Caco-2 (cell line): ENCODE results near the gene SKIC8. TPM values are rescaled to one million over a fixed set of nuclear protein-coding genes. Genes with fewer than 3 reads are reported as not detected.

Experiments used
- BruUV-seq: library from RNA; stranded (reverse); fragments of 400-500 nt; replicated peaks from 2 replicates; lab custom pipeline; 2021; lab: Mats Ljungman, UMichigan
- CTCF ChIA-PET: fragments of 300-600 bp; sonication (Branson Sonifier 250); formaldehyde crosslinking; loops from one replicate; lab custom pipeline; 2022; ENCODE audit warnings: antibody characterized with exemption; lab: Charles Lee
- POLR2A ChIA-PET: fragments of 300-600 bp; sonication (Branson Sonifier 250); formaldehyde crosslinking; loops from one replicate; lab custom pipeline; 2022; ENCODE audit warnings: antibody characterized with exemption; lab: Charles Lee
- DNase-seq, 2 experiments: peaks; one replicate each; pipeline versions ENCODE4 v3.0.0 to v3.0.0-alpha.2; 2020 to 2022
- H3K27me3 ChIP-seq: replicated peaks from 2 replicates; pipeline ENCODE4 v1.6.0; 2011; ENCODE audit warnings: low read length; ENCODE audit not compliant: control insufficient read depth, insufficient read depth
- H3K36me3 ChIP-seq: 2 replicates; pipeline ENCODE4 v1.5.1; 2011; ENCODE audit warnings: low read length; ENCODE audit not compliant: control insufficient read depth, insufficient read depth
- H3K4me1 ChIP-seq: fragments of 250-450 bp; sonication (Bioruptor Pico); 2 replicates; pipeline ENCODE4 v1.5.1; 2020; ENCODE audit warnings: mild to moderate bottlenecking
- H3K4me3 ChIP-seq: 2 replicates; pipeline ENCODE4 v1.5.1; 2011; ENCODE audit warnings: low read depth, mild to moderate bottlenecking, control low read depth, low read length
- H3K9me3 ChIP-seq: fragments of 250-450 bp; sonication (Bioruptor Pico); 2 replicates; pipeline ENCODE4 v1.5.1; 2020; ENCODE audit warnings: mild to moderate bottlenecking, moderate library complexity
- H3K27ac Mint-ChIP-seq: one replicate; pipeline ENCODE4 v1.8.0; 2022; ENCODE audit warnings: mixed read lengths; ENCODE audit not compliant: unreplicated experiment
- H3K27me3 Mint-ChIP-seq: one replicate; pipeline ENCODE4 v1.8.0; 2022; ENCODE audit warnings: mixed read lengths; ENCODE audit not compliant: insufficient read depth, unreplicated experiment
- H3K36me3 Mint-ChIP-seq: one replicate; pipeline ENCODE4 v1.8.0; 2022; ENCODE audit warnings: mild to moderate bottlenecking, mixed read lengths; ENCODE audit not compliant: insufficient read depth, unreplicated experiment
- H3K4me1 Mint-ChIP-seq: one replicate; pipeline ENCODE4 v1.8.0; 2022; ENCODE audit warnings: low read depth, mixed read lengths; ENCODE audit not compliant: unreplicated experiment
- H3K4me3 Mint-ChIP-seq: one replicate; pipeline ENCODE4 v1.8.0; 2022; ENCODE audit warnings: mild to moderate bottlenecking, moderate library complexity, mixed read lengths; ENCODE audit not compliant: unreplicated experiment
- H3K9me3 Mint-ChIP-seq: one replicate; pipeline ENCODE4 v1.8.0; 2022; ENCODE audit warnings: mixed read lengths; ENCODE audit not compliant: unreplicated experiment
- CTCF ChIP-seq, 2 experiments: fragments of 200-600 bp in 1 of 2; IDR thresholded peaks; 1 replicate in 1 of 2; 2 replicates in 1 of 2; pipeline versions ENCODE4 v1.5.1 to v1.8.0; 2011 to 2022; ENCODE audit warnings: antibody characterized with exemption in 1 of 2, control low read depth in 1 of 2, inconsistent platforms in 1 of 2, low read depth in 1 of 2, low read length in 1 of 2, mild to moderate bottlenecking in 1 of 2, moderate library complexity in 1 of 2; ENCODE audit not compliant: insufficient read depth in 1 of 2, severe bottlenecking in 1 of 2, unreplicated experiment in 1 of 2
- intact Hi-C: fragments of 100-400 bp; cut with micrococcal nuclease; formaldehyde crosslinking; loops from one replicate; pipeline ENCODE4 v1.10.0; 2022; ENCODE audit not compliant: unreplicated experiment
- total RNA-seq: library from RNA; stranded (reverse); gene quantifications from 2 replicates; pipeline ENCODE4 v1.2.3, GENCODE V29; 2022

The SKIC8 gene
- total RNA-seq, 1 experiment from 2014 or later, result 45.7 TPM

- peaks cover 5% of the 10 kb centered on the region for H3K4me1 Mint-ChIP-seq
- Histone ChIP-seq H3K36me3 (no peaks in the 10 kb centered on the region), H3K27me3 (no peaks in the 10 kb centered on the region), H3K4me1 (no peaks in the 10 kb centered on the region), H3K4me3 (no peak overlapping the region), H3K9me3 (no peaks in the 10 kb centered on the region)
- no peak overlapping the region for H3K4me3 Mint-ChIP-seq
- ChIA-PET POLR2A (no interaction called here), CTCF (no interaction called here)
- no peaks in the 10 kb centered on the region for H3K36me3 Mint-ChIP-seq
- no peaks in the 10 kb centered on the region for H3K9me3 Mint-ChIP-seq
- no peak for DNase-seq
- no peak for TF ChIP-seq CTCF (IDR thresholded peaks at IDR 0.05; ENCODE audit: insufficient read depth in 1 of 2, low read depth in 1 of 2, low read length in 1 of 2, severe bottlenecking in 1 of 2, unreplicated experiment in 1 of 2)
- no peak overlapping the region for H3K27ac Mint-ChIP-seq
- intact Hi-C loops, result no loop called here
- H3K27me3 Mint-ChIP-seq, result no peaks in the 10 kb centered on the region
- no TSS peak for BruUV-seq
Observed at GRCh38 chr15:78257681-78258080, 41.7 kb downstream of the SKIC8 start.

DNA sequence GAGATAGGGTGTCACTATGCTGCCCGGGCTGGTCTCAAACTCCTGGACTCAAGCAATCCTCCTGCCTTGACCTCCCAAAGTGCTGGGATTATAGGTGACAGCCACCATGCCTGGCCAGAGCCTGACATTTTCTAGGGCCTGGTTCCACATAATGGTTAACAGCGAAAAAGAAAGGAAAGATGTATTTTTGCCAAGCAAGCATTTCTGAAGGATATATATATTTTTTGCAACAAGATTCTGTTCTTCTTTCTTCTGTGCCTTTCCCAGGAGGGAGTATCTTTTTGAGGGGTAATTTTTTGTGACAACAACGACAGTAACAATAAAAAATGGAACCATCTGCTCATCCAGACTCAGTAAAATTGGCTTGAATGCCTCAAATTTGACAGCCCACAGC lies 43.4 kb downstream of the SKIC8 start:
- no peak overlapping the region for H3K4me3 Mint-ChIP-seq
- Histone ChIP-seq H3K4me1 (no peaks in the 10 kb centered on the region), H3K4me3 (no peak overlapping the region), H3K27me3 (no peaks in the 10 kb centered on the region), H3K9me3 (no peaks in the 10 kb centered on the region), H3K36me3 (no peaks in the 10 kb centered on the region)
- intact Hi-C loops, result no loop called here
- CTCF ChIA-PET, result no interaction called here
- H3K27me3 Mint-ChIP-seq, result no peaks in the 10 kb centered on the region
- DNase-seq, result no peak
- no TSS peak for BruUV-seq
- H3K36me3 Mint-ChIP-seq, result no peaks in the 10 kb centered on the region
- H3K4me1 Mint-ChIP-seq, result peaks cover 5% of the 10 kb centered on the region
- no peaks in the 10 kb centered on the region for H3K9me3 Mint-ChIP-seq
- TF ChIP-seq CTCF (IDR thresholded peaks at IDR 0.05; ENCODE audit: insufficient read depth in 1 of 2, low read depth in 1 of 2, low read length in 1 of 2, severe bottlenecking in 1 of 2, unreplicated experiment in 1 of 2), result no peak
- POLR2A ChIA-PET, result no interaction called here
- H3K27ac Mint-ChIP-seq, result no peak overlapping the region

DNA sequence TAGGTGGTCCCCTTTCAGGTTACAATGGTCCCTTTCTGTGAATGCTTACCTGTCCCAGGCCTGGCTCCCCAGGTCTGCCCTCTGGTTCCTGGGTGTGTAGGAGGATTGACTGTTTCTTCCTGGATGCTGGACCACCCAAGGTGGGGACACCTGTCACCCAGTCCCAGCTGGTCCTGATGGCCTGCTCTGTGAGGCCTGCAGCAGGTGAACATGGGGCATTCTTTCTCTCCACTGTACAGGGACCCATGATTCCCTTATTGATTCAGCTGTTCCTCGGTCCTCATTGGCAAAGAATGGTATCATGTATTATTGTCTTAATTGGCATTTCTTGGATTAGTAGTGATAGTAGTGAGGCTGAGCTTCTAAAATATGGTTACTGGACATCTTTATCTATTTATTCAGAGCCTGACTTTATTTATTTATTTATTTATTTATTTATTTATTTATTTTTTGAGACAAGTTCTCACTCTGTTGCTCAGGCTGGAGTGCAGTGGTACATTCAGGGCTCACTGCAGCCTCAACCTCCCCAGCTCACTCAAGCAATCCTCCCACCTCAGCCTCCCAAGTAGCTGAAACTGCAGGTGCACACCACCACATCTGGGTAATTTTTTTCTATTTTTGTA lies 43.9 kb downstream of the SKIC8 start:
- H3K4me3 Mint-ChIP-seq, result no peak overlapping the region
- CTCF ChIA-PET, result no interaction called here
- BruUV-seq, result no TSS peak
- H3K4me1 Mint-ChIP-seq, result peaks cover 5% of the 10 kb centered on the region
- Histone ChIP-seq H3K4me3 (no peak overlapping the region), H3K36me3 (no peaks in the 10 kb centered on the region), H3K4me1 (no peaks in the 10 kb centered on the region), H3K27me3 (no peaks in the 10 kb centered on the region), H3K9me3 (no peaks in the 10 kb centered on the region)
- no peak for TF ChIP-seq CTCF (IDR thresholded peaks at IDR 0.05; ENCODE audit: insufficient read depth in 1 of 2, low read depth in 1 of 2, low read length in 1 of 2, severe bottlenecking in 1 of 2, unreplicated experiment in 1 of 2)
- no peaks in the 10 kb centered on the region for H3K27me3 Mint-ChIP-seq
- intact Hi-C loops, result no loop called here
- H3K27ac Mint-ChIP-seq, result no peak overlapping the region
- H3K9me3 Mint-ChIP-seq, result no peaks in the 10 kb centered on the region
- H3K36me3 Mint-ChIP-seq, result no peaks in the 10 kb centered on the region
- DNase-seq, result no peak
- POLR2A ChIA-PET, result no interaction called here
